Measurements from ENCODE around the gene FLNC. TPM values are rescaled to one million over a fixed set of nuclear protein-coding genes. Genes with fewer than 3 reads are reported as not detected.

FLNC gene
- total and polyA plus RNA-seq, 9 donors = 339 to 779 (median 470) TPM

DNA sequence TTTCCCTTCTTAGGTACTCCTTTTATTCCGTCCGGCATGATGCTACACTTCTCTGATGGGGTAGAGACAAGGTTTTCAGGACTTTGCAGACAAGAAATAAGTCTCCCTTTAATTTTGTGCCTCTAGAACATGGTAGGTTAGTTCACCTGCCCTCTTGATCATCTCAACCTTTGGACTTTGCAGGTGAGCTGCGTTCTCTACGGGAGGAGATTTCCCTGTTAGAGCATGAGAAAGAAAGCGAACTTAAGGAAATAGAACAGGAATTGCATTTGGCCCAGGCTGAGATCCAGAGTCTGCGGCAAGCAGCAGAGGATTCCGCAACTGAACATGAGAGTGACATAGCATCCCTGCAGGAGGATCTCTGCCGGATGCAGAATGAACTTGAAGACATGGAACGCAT, 29.2 kb upstream of the FLNC start:
- H3K4me1 ChIP-seq (ENCODE audit: control insufficient read depth, insufficient read depth, low read length) = peaks cover 4% of the 10 kb centered on the region
- no peak overlapping the region for H3K4me3 ChIP-seq (ENCODE audit: low read length)
- no peak overlapping the region for H3K27ac ChIP-seq (ENCODE audit: low read length)
- H3K36me3 ChIP-seq (ENCODE audit: control insufficient read depth, insufficient read depth, low read length) = peaks cover 20% of the 10 kb centered on the region
- no peak for DNase-seq
- H3K9me3 ChIP-seq (replicated peaks; ENCODE audit: control insufficient read depth, low read depth, low read length) = no peaks in the 10 kb centered on the region
- no peaks in the 10 kb centered on the region for H3K27me3 ChIP-seq (ENCODE audit: control insufficient read depth, insufficient read depth, low read length)
- WGBS (ENCODE audit: insufficient coverage) = 99% methylated on average over 7 of the region's 9 CpGs

DNA sequence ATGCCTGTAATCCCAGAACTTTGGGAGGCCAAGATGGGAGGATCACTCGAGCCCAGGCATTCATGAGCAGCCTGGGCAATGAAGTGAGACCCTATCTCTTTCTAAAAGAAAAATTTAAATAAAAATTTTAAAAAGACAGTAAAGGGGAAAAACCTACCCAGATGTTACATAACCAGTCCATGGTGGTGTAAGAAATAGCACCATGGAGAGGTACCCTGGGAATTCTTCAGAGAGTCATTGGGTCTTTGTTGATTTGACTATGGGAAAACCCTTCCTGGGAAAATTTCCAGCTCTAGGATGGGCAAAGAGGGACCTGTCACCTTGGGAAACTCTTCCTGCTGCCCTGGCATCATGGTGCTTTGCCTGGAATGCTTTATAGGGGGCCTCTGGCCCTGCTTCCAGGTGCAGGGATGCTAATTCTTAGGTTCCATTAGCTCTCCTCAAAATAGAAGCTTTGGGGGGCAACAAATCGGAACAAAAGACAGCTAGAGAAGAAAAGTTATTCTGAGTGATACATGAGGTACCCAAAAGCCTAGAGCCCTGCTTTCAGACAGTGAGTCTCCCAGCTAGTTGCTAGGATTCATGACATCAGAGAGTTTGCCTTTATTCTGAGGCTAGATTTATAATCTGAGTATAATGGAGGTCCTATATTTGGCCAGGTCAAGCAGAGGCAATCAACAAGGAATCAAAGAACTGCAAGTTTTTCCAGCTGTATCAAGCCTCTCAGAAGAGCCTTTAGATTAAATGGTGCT, 28.4 kb upstream of the FLNC start:
- Histone ChIP-seq H3K36me3 (ENCODE audit: control insufficient read depth, insufficient read depth, low read length) (peaks cover 27% of the 10 kb centered on the region), H3K4me3 (ENCODE audit: low read length) (no peak overlapping the region), H3K27me3 (ENCODE audit: control insufficient read depth, insufficient read depth, low read length) (no peaks in the 10 kb centered on the region), H3K27ac (ENCODE audit: low read length) (no peak overlapping the region), H3K9me3 (replicated peaks; ENCODE audit: control insufficient read depth, low read depth, low read length) (no peaks in the 10 kb centered on the region), H3K4me1 (ENCODE audit: control insufficient read depth, insufficient read depth, low read length) (peaks cover 9% of the 10 kb centered on the region)
- no peak for DNase-seq
- 100% methylated on average over 1 of the region's 2 CpGs for WGBS (ENCODE audit: insufficient coverage)

DNA sequence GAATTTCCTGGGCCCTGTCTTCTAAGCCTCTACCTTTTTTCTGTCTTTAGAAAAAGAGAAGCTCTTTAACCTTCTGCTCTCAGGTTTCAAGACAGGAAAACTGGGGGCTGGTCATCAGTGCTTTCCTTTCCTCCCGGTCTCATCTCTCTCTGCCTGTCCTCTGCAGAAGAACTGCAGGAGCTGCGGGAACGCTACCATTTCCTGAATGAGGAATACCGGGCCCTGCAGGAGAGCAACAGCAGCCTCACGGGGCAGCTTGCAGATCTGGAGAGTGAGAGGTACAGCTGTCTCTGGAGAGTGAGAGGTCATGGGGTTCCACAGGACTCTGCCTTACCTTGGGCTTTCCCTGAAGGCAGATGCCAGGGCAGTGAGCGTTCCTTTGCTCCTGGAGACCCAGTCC, 25.7 kb upstream of the FLNC start:
- Histone ChIP-seq H3K27me3 (ENCODE audit: control insufficient read depth, insufficient read depth, low read length) (no peaks in the 10 kb centered on the region), H3K4me3 (ENCODE audit: low read length) (no peak overlapping the region), H3K27ac (ENCODE audit: low read length) (no peak overlapping the region), H3K4me1 (ENCODE audit: control insufficient read depth, insufficient read depth, low read length) (peaks cover 19% of the 10 kb centered on the region), H3K36me3 (ENCODE audit: control insufficient read depth, insufficient read depth, low read length) (peaks cover 27% of the 10 kb centered on the region), H3K9me3 (replicated peaks; ENCODE audit: control insufficient read depth, low read depth, low read length) (no peaks in the 10 kb centered on the region)
- no peak for DNase-seq
- 36% methylated on average over 4 of the region's 6 CpGs for WGBS (ENCODE audit: insufficient coverage)

DNA sequence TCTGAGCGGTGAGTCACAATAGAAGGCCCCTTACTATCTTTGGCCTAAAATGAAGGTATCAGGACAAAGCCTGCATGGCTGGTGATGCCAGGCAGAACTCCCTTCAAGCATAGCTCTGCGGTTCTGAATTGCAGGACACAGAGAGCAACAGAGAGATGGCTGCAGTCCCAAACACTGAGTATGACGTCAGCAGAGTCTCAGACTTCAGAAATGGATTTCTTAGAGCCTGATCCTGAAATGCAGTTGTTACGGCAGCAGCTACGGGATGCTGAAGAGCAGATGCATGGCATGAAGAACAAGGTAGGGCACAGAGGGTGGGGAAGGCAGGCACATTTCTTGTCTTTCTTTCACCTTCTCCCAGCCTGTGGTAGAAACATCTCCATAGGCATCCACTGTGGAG, 25.0 kb upstream of the FLNC start:
- WGBS (ENCODE audit: insufficient coverage) = 79% methylated on average over 5 of the region's 5 CpGs

DNA sequence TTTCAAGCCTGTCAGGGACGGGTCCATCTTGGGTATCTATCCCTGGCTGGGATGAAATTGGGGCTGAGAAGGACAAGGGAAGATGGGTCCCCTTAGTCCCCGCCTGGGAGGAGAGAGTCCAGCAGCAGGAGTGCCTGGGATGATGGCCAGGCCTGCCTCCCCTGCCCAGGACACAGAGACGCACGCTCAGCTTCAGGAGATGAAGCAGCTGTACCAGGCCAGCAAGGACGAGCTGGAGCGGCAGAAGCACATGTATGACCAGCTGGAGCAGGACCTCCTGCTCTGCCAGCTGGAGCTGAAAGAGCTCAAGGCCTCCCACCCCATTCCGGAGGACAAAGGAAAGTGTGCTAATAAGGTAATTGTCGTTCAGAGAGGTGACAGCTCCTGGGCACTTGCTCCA, 23.0 kb upstream of the FLNC start:
- peak; percentile 72 for DNase-seq
- 69% methylated on average over 8 of the region's 8 CpGs for WGBS (ENCODE audit: insufficient coverage)
- Histone ChIP-seq H3K36me3 (ENCODE audit: control insufficient read depth, insufficient read depth, low read length) (peaks cover 28% of the 10 kb centered on the region), H3K4me1 (ENCODE audit: control insufficient read depth, insufficient read depth, low read length) (peaks cover 19% of the 10 kb centered on the region), H3K9me3 (replicated peaks; ENCODE audit: control insufficient read depth, low read depth, low read length) (no peaks in the 10 kb centered on the region), H3K4me3 (ENCODE audit: low read length) (no peak overlapping the region), H3K27me3 (ENCODE audit: control insufficient read depth, insufficient read depth, low read length) (no peaks in the 10 kb centered on the region), H3K27ac (ENCODE audit: low read length) (peak overlapping the region; percentile 15)

More for the DNA sequence above, 25.0 kb upstream of the FLNC start:
- H3K27ac ChIP-seq (ENCODE audit: low read length) = no peak overlapping the region
- H3K4me3 ChIP-seq (ENCODE audit: low read length) = no peak overlapping the region
- no peaks in the 10 kb centered on the region for H3K9me3 ChIP-seq (replicated peaks; ENCODE audit: control insufficient read depth, low read depth, low read length)
- peaks cover 27% of the 10 kb centered on the region for H3K36me3 ChIP-seq (ENCODE audit: control insufficient read depth, insufficient read depth, low read length)
- DNase-seq = no peak
- no peaks in the 10 kb centered on the region for H3K27me3 ChIP-seq (ENCODE audit: control insufficient read depth, insufficient read depth, low read length)
- peaks cover 19% of the 10 kb centered on the region for H3K4me1 ChIP-seq (ENCODE audit: control insufficient read depth, insufficient read depth, low read length)

DNA sequence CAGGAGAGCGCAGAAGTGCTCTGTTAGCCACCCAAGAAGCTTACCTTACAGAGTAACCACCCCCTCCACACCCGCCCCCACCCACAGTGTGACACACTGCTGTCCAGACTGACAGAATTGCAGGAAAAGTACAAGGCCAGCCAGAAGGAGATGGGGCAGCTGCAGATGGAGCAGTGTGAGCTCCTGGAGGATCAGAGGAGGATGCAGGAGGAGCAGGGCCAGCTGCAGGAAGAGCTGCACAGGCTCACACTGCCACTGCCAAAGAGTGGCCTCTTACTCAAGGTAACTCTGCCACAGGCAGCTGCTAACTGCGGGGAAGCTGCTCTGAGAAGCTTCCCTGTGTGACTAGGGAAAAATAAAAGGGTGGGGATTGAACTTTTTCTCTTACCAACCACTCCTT, 20.8 kb upstream of the FLNC start:
- no peaks in the 10 kb centered on the region for H3K27me3 ChIP-seq (ENCODE audit: control insufficient read depth, insufficient read depth, low read length)
- WGBS (ENCODE audit: insufficient coverage) = no CpG with 5 or more reads among the region's 3 CpGs
- peaks cover 27% of the 10 kb centered on the region for H3K36me3 ChIP-seq (ENCODE audit: control insufficient read depth, insufficient read depth, low read length)
- DNase-seq = no peak
- H3K4me1 ChIP-seq (ENCODE audit: control insufficient read depth, insufficient read depth, low read length) = peaks cover 32% of the 10 kb centered on the region
- no peak overlapping the region for H3K27ac ChIP-seq (ENCODE audit: low read length)
- H3K4me3 ChIP-seq (ENCODE audit: low read length) = no peak overlapping the region
- H3K9me3 ChIP-seq (replicated peaks; ENCODE audit: control insufficient read depth, low read depth, low read length) = no peaks in the 10 kb centered on the region

DNA sequence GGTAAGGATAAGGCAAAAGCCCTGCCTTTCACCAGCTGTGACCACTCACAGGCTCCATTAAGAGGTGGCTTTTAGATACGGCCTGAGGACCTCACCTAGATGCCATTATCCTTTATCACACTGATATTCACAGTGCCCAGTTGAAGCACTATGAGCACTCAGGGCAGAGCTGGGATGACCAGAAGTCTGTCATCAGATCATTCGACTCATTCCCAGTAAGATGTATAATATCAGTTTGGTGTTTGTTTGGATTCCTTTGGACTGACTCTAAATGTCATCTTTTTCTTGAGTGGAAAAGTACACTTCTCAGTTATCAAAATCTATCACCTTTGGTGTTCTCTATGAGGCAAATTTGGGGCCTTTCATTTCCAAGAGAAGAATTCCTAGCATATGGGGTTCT, 19.7 kb upstream of the FLNC start:
- 73% methylated on average over 1 of the region's 2 CpGs for WGBS (ENCODE audit: insufficient coverage)
- Histone ChIP-seq H3K4me3 (ENCODE audit: low read length) (no peak overlapping the region), H3K27me3 (ENCODE audit: control insufficient read depth, insufficient read depth, low read length) (no peaks in the 10 kb centered on the region), H3K27ac (ENCODE audit: low read length) (no peak overlapping the region), H3K9me3 (replicated peaks; ENCODE audit: control insufficient read depth, low read depth, low read length) (no peaks in the 10 kb centered on the region), H3K36me3 (ENCODE audit: control insufficient read depth, insufficient read depth, low read length) (peaks cover 18% of the 10 kb centered on the region), H3K4me1 (ENCODE audit: control insufficient read depth, insufficient read depth, low read length) (peaks cover 43% of the 10 kb centered on the region)
- DNase-seq = no peak

DNA sequence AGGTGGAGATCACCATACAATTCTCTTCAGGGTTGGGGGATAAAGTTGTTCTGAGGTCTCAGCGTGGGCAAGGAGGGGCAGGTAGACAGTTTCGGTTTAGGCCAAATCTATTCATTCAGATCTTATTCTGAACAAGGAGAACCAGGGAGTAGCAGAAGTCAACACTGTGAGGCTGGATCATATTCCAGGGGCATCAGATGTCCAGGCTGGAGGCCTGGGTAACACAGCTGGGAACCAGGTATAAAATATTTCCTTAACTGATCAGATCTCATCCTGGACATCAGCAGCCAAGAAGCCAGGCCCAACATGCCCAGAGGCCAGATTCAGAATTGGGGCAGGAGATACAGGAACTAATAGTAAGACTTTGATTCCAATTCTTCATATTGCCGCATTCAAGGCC, 19.2 kb upstream of the FLNC start:
- no peaks in the 10 kb centered on the region for H3K9me3 ChIP-seq (replicated peaks; ENCODE audit: control insufficient read depth, low read depth, low read length)
- no peaks in the 10 kb centered on the region for H3K27me3 ChIP-seq (ENCODE audit: control insufficient read depth, insufficient read depth, low read length)
- no peak overlapping the region for H3K4me3 ChIP-seq (ENCODE audit: low read length)
- peaks cover 13% of the 10 kb centered on the region for H3K36me3 ChIP-seq (ENCODE audit: control insufficient read depth, insufficient read depth, low read length)
- H3K27ac ChIP-seq (ENCODE audit: low read length) = no peak overlapping the region
- WGBS (ENCODE audit: insufficient coverage) = 70% methylated on average over 2 of the region's 3 CpGs
- peaks cover 48% of the 10 kb centered on the region for H3K4me1 ChIP-seq (ENCODE audit: control insufficient read depth, insufficient read depth, low read length)
- no peak for DNase-seq

DNA sequence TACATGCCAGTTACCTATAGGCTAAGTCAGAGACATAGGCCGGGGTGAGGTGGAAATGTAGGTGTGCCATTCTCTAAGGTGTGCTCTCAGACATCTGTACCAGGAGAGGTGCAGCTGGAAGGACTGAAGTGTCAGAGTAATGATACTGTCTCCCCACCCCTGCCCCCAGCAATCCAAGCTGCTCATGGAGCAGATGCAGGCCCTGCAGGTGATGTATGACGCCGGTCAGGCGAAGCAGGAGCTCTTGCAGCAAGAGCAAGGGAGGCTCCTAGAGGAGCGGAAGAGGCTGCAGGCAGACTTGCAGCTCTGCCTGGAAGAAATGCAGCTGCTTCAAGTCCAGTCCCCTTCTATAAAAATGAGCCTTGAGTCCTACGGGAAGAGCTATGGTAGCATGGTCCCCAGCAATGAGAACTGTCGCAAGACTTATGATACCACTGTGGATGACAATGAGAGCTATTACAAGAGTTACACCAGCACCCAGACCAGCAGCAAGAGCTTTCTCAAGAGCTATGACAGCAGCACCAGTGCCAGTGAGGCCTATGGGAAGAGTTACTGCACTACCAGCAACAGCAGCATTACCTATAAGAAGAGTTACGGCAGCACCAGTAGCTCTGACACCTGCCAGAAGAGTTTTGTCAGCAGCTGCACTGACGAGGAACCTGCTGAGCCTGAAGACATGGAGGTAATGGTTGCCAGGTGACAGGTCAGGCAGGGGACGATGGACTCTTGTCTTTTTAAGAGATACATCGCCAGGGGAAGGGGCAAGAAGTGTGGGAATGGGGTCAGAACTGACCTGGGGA, 18.4 kb upstream of the FLNC start:
- WGBS (ENCODE audit: insufficient coverage) = 83% methylated on average over 10 of the region's 11 CpGs
- Histone ChIP-seq H3K9me3 (replicated peaks; ENCODE audit: control insufficient read depth, low read depth, low read length) (no peaks in the 10 kb centered on the region), H3K27ac (ENCODE audit: low read length) (no peak overlapping the region), H3K4me1 (ENCODE audit: control insufficient read depth, insufficient read depth, low read length) (peaks cover 47% of the 10 kb centered on the region), H3K4me3 (ENCODE audit: low read length) (no peak overlapping the region), H3K36me3 (ENCODE audit: control insufficient read depth, insufficient read depth, low read length) (peaks cover 6% of the 10 kb centered on the region), H3K27me3 (ENCODE audit: control insufficient read depth, insufficient read depth, low read length) (no peaks in the 10 kb centered on the region)
- DNase-seq = no peak

DNA sequence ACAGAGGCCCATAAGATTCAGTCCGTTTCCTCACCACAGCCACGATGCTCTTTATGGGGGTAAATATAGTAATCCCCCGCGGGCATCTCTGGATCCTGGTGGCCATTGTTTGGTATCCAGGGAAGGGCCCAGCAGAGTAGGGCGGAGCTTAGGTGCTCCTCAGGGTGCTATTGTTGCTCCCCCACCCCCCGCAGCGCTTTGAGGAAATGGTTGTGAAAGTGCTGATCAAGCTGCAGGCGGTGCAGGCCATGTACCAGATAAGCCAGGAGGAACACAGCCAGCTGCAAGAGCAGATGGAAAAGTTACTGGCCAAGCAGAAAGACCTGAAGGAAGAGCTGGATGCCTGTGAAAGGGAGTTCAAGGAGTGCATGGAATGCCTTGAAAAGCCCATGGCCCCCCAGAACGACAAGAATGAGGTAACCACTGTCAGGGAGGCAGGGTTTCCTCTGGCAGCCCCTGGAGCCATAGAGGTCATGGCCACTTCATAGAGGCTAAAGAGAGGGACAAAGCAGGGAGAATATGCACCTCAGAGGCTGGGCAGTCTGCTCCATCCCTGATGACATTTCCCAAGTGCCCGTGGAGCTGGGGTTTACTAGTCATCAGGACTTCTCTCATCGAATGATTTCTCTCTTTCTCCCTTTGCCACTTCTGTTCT, 17.6 kb upstream of the FLNC start:
- WGBS (ENCODE audit: insufficient coverage) = 51% methylated on average over 6 of the region's 11 CpGs
- H3K4me3 ChIP-seq (ENCODE audit: low read length) = no peak overlapping the region

More for the DNA sequence above, 17.6 kb upstream of the FLNC start:
- DNase-seq = peak; percentile 73
- H3K9me3 ChIP-seq (replicated peaks; ENCODE audit: control insufficient read depth, low read depth, low read length) = no peaks in the 10 kb centered on the region
- peaks cover 6% of the 10 kb centered on the region for H3K36me3 ChIP-seq (ENCODE audit: control insufficient read depth, insufficient read depth, low read length)
- no peaks in the 10 kb centered on the region for H3K27me3 ChIP-seq (ENCODE audit: control insufficient read depth, insufficient read depth, low read length)
- peaks cover 43% of the 10 kb centered on the region for H3K4me1 ChIP-seq (ENCODE audit: control insufficient read depth, insufficient read depth, low read length)
- H3K27ac ChIP-seq (ENCODE audit: low read length) = no peak overlapping the region
